H1 (cell line): ENCODE results near the gene ERAP2. TPM values are rescaled to one million over a fixed set of nuclear protein-coding genes. Genes with fewer than 3 reads are reported as not detected.

Experiments used
- CTCF ChIA-PET: fragments of 300-600 bp; sonication (Branson Sonifier 250); formaldehyde crosslinking; loops from one replicate; lab custom pipeline; 2021; ENCODE audit not compliant: partially characterized antibody; lab: Charles Lee
- POLR2A ChIA-PET: fragments of 300-600 bp; sonication (Branson Sonifier 250); formaldehyde crosslinking; loops from one replicate; lab custom pipeline; 2021; ENCODE audit warnings: inconsistent platforms; ENCODE audit not compliant: partially characterized antibody; lab: Charles Lee
- DNase-seq, 2 experiments: peaks; one replicate each; pipeline versions ENCODE4 v3.0.0 to v3.0.0-alpha.2; 2010 to 2022; ENCODE audit warnings: low spot score in 2 of 2, low read depth in 1 of 2, mixed read lengths in 1 of 2
- FAIRE-seq: peaks from 2 replicates; lab custom pipeline; 2011; peaks lifted over from hg19 to GRCh38; lab: Jason Lieb, UNC
- H2AFZ ChIP-seq: 2 replicates; pipeline ENCODE4 v1.8.1; 2012; ENCODE audit warnings: low read length, inconsistent platforms
- H2AK5ac ChIP-seq: 2 replicates; pipeline ENCODE4 v1.6.1; 2013; ENCODE audit warnings: low read depth, low read length
- H2BK120ac ChIP-seq: replicated peaks from 2 replicates; pipeline ENCODE3; 2013; ENCODE audit warnings: low read depth, low read length, inconsistent platforms
- H2BK12ac ChIP-seq: 2 replicates; pipeline ENCODE4 v1.6.1; 2013; ENCODE audit warnings: low read depth, low read length
- H2BK15ac ChIP-seq: 2 replicates; pipeline ENCODE4 v1.6.1; 2013; ENCODE audit warnings: low read length
- H2BK20ac ChIP-seq: 2 replicates; pipeline ENCODE4 v1.6.1; 2013; ENCODE audit warnings: low read length
- H2BK5ac ChIP-seq: 2 replicates; pipeline ENCODE4 v1.6.1; 2013; ENCODE audit warnings: low read depth, low read length
- H3K14ac ChIP-seq: 2 replicates; pipeline ENCODE4 v1.6.1; 2013; ENCODE audit warnings: inconsistent platforms; ENCODE audit not compliant: insufficient read length
- H3K18ac ChIP-seq: 2 replicates; pipeline ENCODE4 v1.6.1; 2013; ENCODE audit warnings: low read length; ENCODE audit errors: extremely low read depth
- H3K23ac ChIP-seq: 2 replicates; pipeline ENCODE4 v1.6.1; 2013; ENCODE audit warnings: inconsistent platforms; ENCODE audit not compliant: insufficient read length
- H3K23me2 ChIP-seq: 2 replicates; pipeline ENCODE4 v1.6.1; 2013; ENCODE audit warnings: low read depth, low read length
- H3K27ac ChIP-seq: 2 replicates; pipeline ENCODE4 v1.6.1; 2011; ENCODE audit warnings: low read depth, low read length, inconsistent platforms
- H3K27me3 ChIP-seq, 4 experiments: replicated peaks in 1 of 4; 1 replicate in 1 of 4; 2 replicates in 3 of 4; pipeline versions ENCODE4 v1.6.1 to v1.8.1; 2011 to 2013; ENCODE audit warnings: low read length in 3 of 4, mild to moderate bottlenecking in 3 of 4, inconsistent platforms in 2 of 4, mixed read lengths in 2 of 4, moderate library complexity in 1 of 4; ENCODE audit not compliant: control insufficient read depth in 3 of 4, insufficient read depth in 3 of 4; ENCODE audit errors: extremely low read depth in 1 of 4
- H3K36me3 ChIP-seq, 4 experiments: 2 replicates each; pipeline versions ENCODE4 v1.6.1 to v1.8.1; 2011 to 2013; ENCODE audit warnings: mild to moderate bottlenecking in 4 of 4, low read length in 3 of 4, moderate library complexity in 2 of 4, control low read depth in 1 of 4, inconsistent platforms in 1 of 4; ENCODE audit not compliant: insufficient read depth in 4 of 4, control insufficient read depth in 2 of 4
- H3K4ac ChIP-seq: replicated peaks from 2 replicates; pipeline ENCODE3; 2013; ENCODE audit warnings: low read length, low read depth, mixed read lengths, inconsistent platforms; ENCODE audit not compliant: insufficient read length
- H3K4me1 ChIP-seq, 4 experiments: replicated peaks in 1 of 4; 1 replicate in 1 of 4; 2 replicates in 3 of 4; pipeline versions ENCODE4 v1.6.1 to v1.8.1; 2011 to 2013; ENCODE audit warnings: low read length in 3 of 4, inconsistent platforms in 2 of 4, mixed read lengths in 1 of 4; ENCODE audit not compliant: insufficient read depth in 4 of 4, control insufficient read depth in 3 of 4
- H3K4me2 ChIP-seq, 2 experiments: 2 replicates each; pipeline versions ENCODE4 v1.6.1 to v1.8.1; 2011 to 2013; ENCODE audit warnings: low read depth in 2 of 2, low read length in 2 of 2, control low read depth in 1 of 2, inconsistent platforms in 1 of 2, mild to moderate bottlenecking in 1 of 2; ENCODE audit not compliant: insufficient read depth in 1 of 2
- H3K4me3 ChIP-seq, 4 experiments: fragments of 200-600, 300-600 bp in 1 of 4; sonication (generic), shearing (Covaris generic), sonication (Bioruptor Twin) in 1 of 4; 2 replicates each; pipeline versions ENCODE4 v1.5.1 to v1.8.1; 2011 to 2016; ENCODE audit warnings: low read length in 4 of 4, low read depth in 3 of 4, control low read depth in 2 of 4, inconsistent platforms in 2 of 4, mild to moderate bottlenecking in 2 of 4, mixed read lengths in 1 of 4, moderate library complexity in 1 of 4; ENCODE audit not compliant: insufficient read depth in 2 of 4; ENCODE audit errors: extremely low read depth in 1 of 4
- H3K56ac ChIP-seq: replicated peaks from 2 replicates; pipeline ENCODE3; 2013; ENCODE audit warnings: low read depth, mild to moderate bottlenecking, mixed read lengths, low read length, inconsistent platforms; ENCODE audit not compliant: insufficient read length
- H3K79me1 ChIP-seq: 2 replicates; pipeline ENCODE4 v1.6.1; 2013; ENCODE audit warnings: low read depth, low read length, control low read depth
- H3K79me2 ChIP-seq, 2 experiments: 2 replicates each; pipeline versions ENCODE4 v1.6.1 to v1.8.1; 2012 to 2013; ENCODE audit warnings: low read length in 2 of 2, mild to moderate bottlenecking in 2 of 2, inconsistent platforms in 1 of 2; ENCODE audit not compliant: insufficient read depth in 2 of 2, control insufficient read depth in 1 of 2
- H3K9ac ChIP-seq, 4 experiments: replicated peaks in 1 of 4; 1 replicate in 1 of 4; 2 replicates in 3 of 4; pipeline versions ENCODE4 v1.6.1 to v1.8.1; 2011 to 2013; ENCODE audit warnings: low read depth in 3 of 4, low read length in 3 of 4, control low read depth in 2 of 4, mild to moderate bottlenecking in 2 of 4, moderate library complexity in 2 of 4, inconsistent platforms in 1 of 4; ENCODE audit errors: extremely low read depth in 1 of 4
- H3K9me3 ChIP-seq, 2 experiments: 2 replicates each; pipeline versions ENCODE4 v1.6.1 to v1.8.1; 2012 to 2013; ENCODE audit warnings: mild to moderate bottlenecking in 2 of 2, moderate library complexity in 2 of 2, control low read depth in 1 of 2, inconsistent platforms in 1 of 2, low read depth in 1 of 2, low read length in 1 of 2, mixed read lengths in 1 of 2; ENCODE audit not compliant: insufficient read depth in 2 of 2
- H4K20me1 ChIP-seq, 2 experiments: replicated peaks in 1 of 2; 2 replicates each; pipeline versions ENCODE3 to v1.8.1; 2011 to 2013; ENCODE audit warnings: inconsistent platforms in 2 of 2, low read length in 2 of 2, mild to moderate bottlenecking in 1 of 2; ENCODE audit not compliant: insufficient read depth in 2 of 2, control insufficient read depth in 1 of 2
- H4K5ac ChIP-seq: 2 replicates; pipeline ENCODE4 v1.6.1; 2013; ENCODE audit warnings: low read length, low read depth, mixed read lengths, inconsistent platforms; ENCODE audit not compliant: insufficient read length
- H4K8ac ChIP-seq: 2 replicates; pipeline ENCODE4 v1.8.0; 2013; ENCODE audit warnings: mild to moderate bottlenecking, moderate library complexity, low read length, inconsistent platforms; ENCODE audit not compliant: insufficient read depth; ENCODE audit errors: extremely low read depth
- H4K91ac ChIP-seq: replicated peaks from 2 replicates; pipeline ENCODE3; 2013; ENCODE audit warnings: low read length, mixed read lengths, inconsistent platforms; ENCODE audit not compliant: insufficient read length
- ASH2L ChIP-seq: fragments of 200-600, 300-600 bp; sonication (generic); IDR thresholded peaks from one replicate; pipeline ENCODE4 v1.7.1; 2017; ENCODE audit warnings: low read length
- BACH1 ChIP-seq: IDR thresholded peaks from 2 replicates; pipeline ENCODE4 v1.6.1; 2012; ENCODE audit warnings: low read length, improper control_type of control experiment
- EZH2 ChIP-seq: fragments of 200-600 bp; sonication (generic); IDR thresholded peaks from 2 replicates; pipeline ENCODE4 v1.7.1; 2012; ENCODE audit warnings: low read depth, mild to moderate bottlenecking, moderate library complexity, low read length, inconsistent platforms; ENCODE audit not compliant: severe bottlenecking
- NANOG ChIP-seq: IDR thresholded peaks from 2 replicates; pipeline ENCODE4 v1.6.1; 2011; ENCODE audit warnings: low read length, low read depth, mild to moderate bottlenecking, inconsistent platforms; ENCODE audit not compliant: insufficient read depth, poor library complexity, severe bottlenecking
- POU5F1 ChIP-seq: IDR thresholded peaks from 2 replicates; pipeline ENCODE4 v1.6.1; 2011; ENCODE audit warnings: low read depth, mild to moderate bottlenecking, low read length, moderate library complexity
- RAD21 ChIP-seq, 2 experiments: IDR thresholded peaks in 1 of 2; conservative IDR thresholded peaks in 1 of 2; 2 replicates each; pipeline ENCODE4 v1.6.1; 2011; ENCODE audit warnings: low read depth in 2 of 2, low read length in 2 of 2, improper control_type of control experiment in 1 of 2, inconsistent platforms in 1 of 2, mild to moderate bottlenecking in 1 of 2, moderate library complexity in 1 of 2
- SUZ12 ChIP-seq: fragments of 200-600 bp; sonication (generic); IDR thresholded peaks from 2 replicates; pipeline ENCODE4 v1.6.1; 2012; ENCODE audit warnings: mild to moderate bottlenecking, inconsistent platforms, low read length, moderate library complexity, mixed read lengths
- TEAD4 ChIP-seq: IDR thresholded peaks from 2 replicates; pipeline ENCODE4 v1.6.1; 2012; ENCODE audit warnings: low read depth, low read length, inconsistent platforms, mixed read lengths
- ZNF274 ChIP-seq: IDR thresholded peaks from 2 replicates; pipeline ENCODE4 v1.7.0; 2012; ENCODE audit warnings: low read length, borderline replicate concordance; ENCODE audit errors: extremely low read depth
- WGBS, 2 experiments: shearing (Covaris generic) in 1 of 2; methylation state at CpG; one replicate each; pipeline versions ENCODE4 v1.1.6 to v1.1.7; 2013 to 2015; ENCODE audit warnings: low lambda C conversion rate in 2 of 2, mixed read lengths in 2 of 2, inconsistent platforms in 1 of 2, low coverage in 1 of 2, missing lambda C conversion rate in 1 of 2; ENCODE audit not compliant: insufficient replicate concordance in 2 of 2, insufficient coverage in 1 of 2, insufficient read length in 1 of 2; ENCODE audit errors: extremely low coverage in 1 of 2, missing lambda C conversion rate in 1 of 2; 5-methylcytosine and 5-hydroxymethylcytosine counted together
- polyA plus RNA-seq, 7 experiments: library from polyadenylated mRNA; depleted of rRNA in 3 of 7; stranded (reverse) in 5 of 7; unstranded in 2 of 7; fragments of >200 nt in 5 of 7; fragments of 200-250 nt in 2 of 7; gene quantifications; 1 replicate in 5 of 7; 2 replicates in 1 of 7; 4 replicates in 1 of 7; pipeline versions ENCODE4 v1.2.1 to v1.2.3, GENCODE V29; 2011 to 2013; ENCODE audit warnings: missing spikeins in 2 of 7, mixed read lengths in 2 of 7
- total RNA-seq: library from RNA; stranded (reverse); fragmentation: NEBNext Ultra II Directional; extraction: Animal tissue kit (Norgen Biotek cat#: 25700); gene quantifications from 2 replicates; pipeline ENCODE4 v1.2.1, GENCODE V29; 2021

The ERAP2 gene
- total and polyA plus RNA-seq, 2 of the 8 experiments (the other 6 are each of a cell fraction or from before 2014, with no cell fraction given): 0.14 TPM; not detected in 1

GRCh38 chr5:96852759-96853158 is 23.5 kb upstream of the ERAP2 start:
- H4K8ac ChIP-seq: no peak overlapping the region
- no peak overlapping the region for H3K4ac ChIP-seq
- no peaks in the 10 kb centered on the region for H3K79me2 ChIP-seq
- no peak overlapping the region for H3K27ac ChIP-seq
- no peak overlapping the region for H3K56ac ChIP-seq
- no peaks in the 10 kb centered on the region for H4K20me1 ChIP-seq
- H3K18ac ChIP-seq: no peak overlapping the region
- no peaks in the 10 kb centered on the region for H3K36me3 ChIP-seq
- POLR2A ChIA-PET: no interaction called here
- H3K9me3 ChIP-seq: no peaks in the 10 kb centered on the region
- H2BK120ac ChIP-seq: no peak overlapping the region
- H3K79me1 ChIP-seq: no peaks in the 10 kb centered on the region
- H4K91ac ChIP-seq: no peak overlapping the region
- H3K4me2 ChIP-seq: no peak overlapping the region
- 82% methylated on average over 2 of the region's 2 CpGs; no CpG with 5 or more reads in 1 of the 2 experiments for WGBS, 2 experiments
- H3K27me3 ChIP-seq: no peaks in the 10 kb centered on the region
- no peak overlapping the region for H2BK12ac ChIP-seq
- H3K23ac ChIP-seq: no peak overlapping the region
- H3K4me1 ChIP-seq: no peaks in the 10 kb centered on the region
- H3K9ac ChIP-seq: no peak overlapping the region
- H2BK20ac ChIP-seq: no peak overlapping the region
- no peak overlapping the region for H2BK15ac ChIP-seq
- no peak overlapping the region for H4K5ac ChIP-seq
- no peak overlapping the region for H3K4me3 ChIP-seq
- CTCF ChIA-PET: no interaction called here
- FAIRE-seq: no peak
- no peak overlapping the region for H2AK5ac ChIP-seq
- no peak overlapping the region for H2BK5ac ChIP-seq
- DNase-seq: no peak
- no peak overlapping the region for H3K14ac ChIP-seq
- no peaks in the 10 kb centered on the region for H3K23me2 ChIP-seq
- H2AFZ ChIP-seq: no peak overlapping the region
- TF ChIP-seq ASH2L: no peak
- no peak for TF ChIP-seq SUZ12
- no peak for TF ChIP-seq BACH1
- no peak for TF ChIP-seq RAD21 (IDR thresholded peaks at IDR 0.05 in 1 of 2, conservative IDR thresholded peaks at IDR 0.05 in 1 of 2; ENCODE audit: low read depth in 2 of 2, low read length in 2 of 2)
- TF ChIP-seq ZNF274: no peak
- no peak for TF ChIP-seq NANOG
- TF ChIP-seq POU5F1: no peak
- TF ChIP-seq TEAD4: no peak
- no peak for TF ChIP-seq EZH2
